ENCODE measurements around the gene TBX1.

- TF ChIP-seq EZH2phosphoT487 (conservative IDR thresholded peaks at IDR 0.05; ENCODE audit: low read length) (no peak), CTCF (IDR thresholded peaks at IDR 0.05; ENCODE audit: insufficient read depth, low read length, poor library complexity, severe bottlenecking) (no peak)
Observed at GRCh38 chr22:19721330-19722177, 39.0 kb upstream of the TBX1 start.
